Adipose tissue (tissue), 3 donors: ENCODE results near the gene TSPAN13. TPM values are rescaled to one million over a fixed set of nuclear protein-coding genes. Genes with fewer than 3 reads are reported as not detected.

Experiments used
- polyA plus RNA-seq, 3 donors: library from polyadenylated mRNA; stranded (reverse); fragments of 200-250 nt; gene quantifications; one replicate each; pipeline ENCODE4 v1.2.3, GENCODE V29; 2013
- donor health status: healthy with polysubstance abuse.
- donor health status: Bipolar disorder and iron deficiency.
- donor health status: healthy.

The TSPAN13 gene
- polyA plus RNA-seq, 3 donors, result 35.5 to 52.1 (median 42.4) TPM

Other genes starting within 250 kb of the TSPAN13 start
- not detected for gene LRRC72, start 226.9 kb upstream of the TSPAN13 start, polyA plus RNA-seq
- 10 to 100 TPM in 1 of 3 donors, 1 to 10 TPM in 2; 6.0 to 12.9 (median 8.5) TPM for gene ANKMY2, start 108.0 kb upstream of the TSPAN13 start, polyA plus RNA-seq
- gene BZW2, start 107.6 kb upstream of the TSPAN13 start, polyA plus RNA-seq, result 10 to 100 TPM; 25.5 to 42.8 (median 30.4) TPM
- 100 to 1,000 TPM in 1 of 3 donors, 10 to 100 TPM in 1, 1 to 10 TPM in 1; 6.8 to 119 (median 12.9) TPM for gene AGR2, start 51.2 kb downstream of the TSPAN13 start, polyA plus RNA-seq
- gene AGR3, start 128.2 kb downstream of the TSPAN13 start, polyA plus RNA-seq, result 1 to 10 TPM; 1.8 to 4.4 (median 3.9) TPM